Measurements from ENCODE around the gene FAM114A2. TPM values are rescaled to one million over a fixed set of nuclear protein-coding genes. Genes with fewer than 3 reads are reported as not detected.
A peak's percentile ranks its signal among the peaks of the same experiment; 100 is the strongest.

Gene FAM114A2
- polyA plus RNA-seq, 1 donor from 2014 or later = 24.8 TPM

DNA sequence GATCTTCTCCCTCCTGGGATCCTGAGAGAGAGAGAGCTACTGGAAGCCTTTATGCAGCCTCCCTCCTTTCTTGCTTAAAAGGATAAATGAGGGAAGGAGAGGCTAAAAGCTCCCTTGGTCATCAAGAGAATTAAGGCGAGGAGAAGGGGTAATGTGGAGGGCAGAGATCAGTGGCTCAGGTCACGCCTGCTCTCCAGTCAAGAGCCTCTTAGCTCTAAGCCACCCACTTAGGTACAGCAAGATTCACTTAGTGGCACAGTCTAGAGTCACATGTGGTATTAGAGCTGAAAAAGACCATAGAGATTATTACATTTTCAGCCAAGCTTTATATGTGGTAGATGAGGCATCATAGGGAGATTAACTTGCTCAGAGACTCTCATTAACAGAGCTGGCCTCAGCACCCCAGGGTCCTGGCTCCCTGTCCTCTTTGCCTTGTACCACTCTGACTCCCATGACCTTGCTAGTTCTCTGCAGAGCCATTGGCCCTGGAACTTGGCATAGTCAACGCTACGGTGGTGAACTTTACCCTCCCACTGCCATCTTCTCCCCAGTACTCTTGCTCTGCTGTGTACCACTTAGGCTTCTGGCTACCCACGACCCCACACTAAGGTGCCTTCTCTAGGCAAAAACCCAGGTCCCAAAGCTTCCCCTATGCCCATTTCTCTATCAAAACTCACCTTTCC is 37.7 kb upstream of the FAM114A2 start:
- Histone ChIP-seq H2AFZ (ENCODE audit: low read depth, low read length) (no peak overlapping the region), H3K79me2 (replicated peaks; ENCODE audit: insufficient read depth, low read length) (no peaks in the 10 kb centered on the region), H3K4me2 (ENCODE audit: low read length) (no peak overlapping the region), H3K9ac (ENCODE audit: low read length) (no peak overlapping the region), H3K9me3 (ENCODE audit: low read length) (no peaks in the 10 kb centered on the region), H3K36me3 (ENCODE audit: insufficient read depth, low read length) (no peaks in the 10 kb centered on the region), H3K9me2 (ENCODE audit: insufficient read depth, low read length) (no peaks in the 10 kb centered on the region), H3F3A (ENCODE audit: insufficient read depth, low read length, poor library complexity, severe bottlenecking) (no peaks in the 10 kb centered on the region), H3K4me3 (ENCODE audit: low read length) (no peak overlapping the region), H3K27me3 (ENCODE audit: insufficient read depth, low read depth, low read length) (no peaks in the 10 kb centered on the region), H4K20me1 (ENCODE audit: insufficient read depth) (no peaks in the 10 kb centered on the region), H3K27ac (ENCODE audit: low read length) (no peak overlapping the region)
- TF ChIP-seq SMC3 (conservative IDR thresholded peaks at IDR 0.05; ENCODE audit: poor library complexity) (no peak), EP300 (conservative IDR thresholded peaks at IDR 0.05; ENCODE audit: poor library complexity, severe bottlenecking) (no peak), EZH2 (IDR thresholded peaks at IDR 0.05; ENCODE audit: borderline replicate concordance, insufficient read depth, low read length, poor library complexity, severe bottlenecking) (no peak), TAF1 (IDR thresholded peaks at IDR 0.05; ENCODE audit: low read depth) (no peak), MXI1 (conservative IDR thresholded peaks at IDR 0.05; ENCODE audit: poor library complexity, severe bottlenecking) (no peak), RAD21 (conservative IDR thresholded peaks at IDR 0.05) (no peak), POLR2AphosphoS5 (IDR thresholded peaks at IDR 0.05) (no peak)
- TF ChIP-seq, protein P1, sequence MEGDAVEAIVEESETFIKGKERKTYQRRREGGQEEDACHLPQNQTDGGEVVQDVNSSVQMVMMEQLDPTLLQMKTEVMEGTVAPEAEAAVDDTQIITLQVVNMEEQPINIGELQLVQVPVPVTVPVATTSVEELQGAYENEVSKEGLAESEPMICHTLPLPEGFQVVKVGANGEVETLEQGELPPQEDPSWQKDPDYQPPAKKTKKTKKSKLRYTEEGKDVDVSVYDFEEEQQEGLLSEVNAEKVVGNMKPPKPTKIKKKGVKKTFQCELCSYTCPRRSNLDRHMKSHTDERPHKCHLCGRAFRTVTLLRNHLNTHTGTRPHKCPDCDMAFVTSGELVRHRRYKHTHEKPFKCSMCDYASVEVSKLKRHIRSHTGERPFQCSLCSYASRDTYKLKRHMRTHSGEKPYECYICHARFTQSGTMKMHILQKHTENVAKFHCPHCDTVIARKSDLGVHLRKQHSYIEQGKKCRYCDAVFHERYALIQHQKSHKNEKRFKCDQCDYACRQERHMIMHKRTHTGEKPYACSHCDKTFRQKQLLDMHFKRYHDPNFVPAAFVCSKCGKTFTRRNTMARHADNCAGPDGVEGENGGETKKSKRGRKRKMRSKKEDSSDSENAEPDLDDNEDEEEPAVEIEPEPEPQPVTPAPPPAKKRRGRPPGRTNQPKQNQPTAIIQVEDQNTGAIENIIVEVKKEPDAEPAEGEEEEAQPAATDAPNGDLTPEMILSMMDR (IDR thresholded peaks at IDR 0.05; ENCODE audit: poor library complexity, severe bottlenecking) = no peak

- Histone ChIP-seq H4K20me1 (ENCODE audit: insufficient read depth) (no peaks in the 10 kb centered on the region), H3K9me3 (ENCODE audit: low read length) (no peaks in the 10 kb centered on the region), H3K79me2 (replicated peaks; ENCODE audit: insufficient read depth, low read length) (no peaks in the 10 kb centered on the region), H3K9me2 (ENCODE audit: insufficient read depth, low read length) (no peaks in the 10 kb centered on the region), H3K4me3 (ENCODE audit: low read length) (no peak overlapping the region), H3K9ac (ENCODE audit: low read length) (no peak overlapping the region), H3K27ac (ENCODE audit: low read length) (no peak overlapping the region), H3F3A (ENCODE audit: insufficient read depth, low read length, poor library complexity, severe bottlenecking) (no peaks in the 10 kb centered on the region), H3K27me3 (ENCODE audit: insufficient read depth, low read depth, low read length) (no peaks in the 10 kb centered on the region), H2AFZ (ENCODE audit: low read depth, low read length) (no peak overlapping the region), H3K36me3 (ENCODE audit: insufficient read depth, low read length) (no peaks in the 10 kb centered on the region), H3K4me2 (ENCODE audit: low read length) (no peak overlapping the region)
- TF ChIP-seq, protein P1 (IDR thresholded peaks at IDR 0.05; ENCODE audit: poor library complexity, severe bottlenecking) = peak; percentile 99
- TF ChIP-seq MXI1 (conservative IDR thresholded peaks at IDR 0.05; ENCODE audit: poor library complexity, severe bottlenecking) = no peak
- no peak for TF ChIP-seq EZH2 (IDR thresholded peaks at IDR 0.05; ENCODE audit: borderline replicate concordance, insufficient read depth, low read length, poor library complexity, severe bottlenecking)
- TF ChIP-seq RAD21 (conservative IDR thresholded peaks at IDR 0.05) = peak; percentile 100
- TF ChIP-seq POLR2AphosphoS5 (IDR thresholded peaks at IDR 0.05) = no peak
- peak; percentile 99 for TF ChIP-seq SMC3 (conservative IDR thresholded peaks at IDR 0.05; ENCODE audit: poor library complexity)
Observed at GRCh38 chr5:154072414-154073171, 33.9 kb upstream of the FAM114A2 start.
